ENCODE data around the gene PPP6R2.

The PPP6R2 gene

DNA sequence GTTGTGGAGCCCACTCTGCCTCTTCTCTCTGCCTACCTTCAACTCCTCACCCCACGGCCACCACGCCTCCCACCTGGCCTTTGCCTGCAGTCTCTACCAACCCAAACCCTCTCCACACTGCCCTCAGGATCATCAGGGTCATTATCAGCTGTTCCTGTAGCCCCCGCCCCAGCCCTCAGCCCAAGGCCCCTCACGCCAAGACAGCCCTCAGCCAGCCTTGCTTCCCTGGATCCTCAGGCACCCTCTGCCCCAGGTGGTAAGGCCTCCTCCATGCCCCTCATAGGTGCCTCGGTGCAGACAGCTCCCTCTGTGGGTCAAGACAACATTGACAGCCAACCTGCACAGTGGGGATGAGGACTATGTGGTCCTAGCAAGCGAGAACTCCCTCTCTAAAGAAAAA, 130.0 kb downstream of the PPP6R2 start:
- no CpG with 5 or more reads among the region's 6 CpGs for WGBS, 2 donors (ENCODE audit: extremely low coverage in 2 of 2, insufficient read length in 2 of 2, insufficient replicate concordance in 1 of 2)
- H3K27ac ChIP-seq (replicated peaks; ENCODE audit: low read length): no peak overlapping the region
- H3K4me2 ChIP-seq (ENCODE audit: insufficient read depth, low read length, poor library complexity, severe bottlenecking): no peak overlapping the region

DNA sequence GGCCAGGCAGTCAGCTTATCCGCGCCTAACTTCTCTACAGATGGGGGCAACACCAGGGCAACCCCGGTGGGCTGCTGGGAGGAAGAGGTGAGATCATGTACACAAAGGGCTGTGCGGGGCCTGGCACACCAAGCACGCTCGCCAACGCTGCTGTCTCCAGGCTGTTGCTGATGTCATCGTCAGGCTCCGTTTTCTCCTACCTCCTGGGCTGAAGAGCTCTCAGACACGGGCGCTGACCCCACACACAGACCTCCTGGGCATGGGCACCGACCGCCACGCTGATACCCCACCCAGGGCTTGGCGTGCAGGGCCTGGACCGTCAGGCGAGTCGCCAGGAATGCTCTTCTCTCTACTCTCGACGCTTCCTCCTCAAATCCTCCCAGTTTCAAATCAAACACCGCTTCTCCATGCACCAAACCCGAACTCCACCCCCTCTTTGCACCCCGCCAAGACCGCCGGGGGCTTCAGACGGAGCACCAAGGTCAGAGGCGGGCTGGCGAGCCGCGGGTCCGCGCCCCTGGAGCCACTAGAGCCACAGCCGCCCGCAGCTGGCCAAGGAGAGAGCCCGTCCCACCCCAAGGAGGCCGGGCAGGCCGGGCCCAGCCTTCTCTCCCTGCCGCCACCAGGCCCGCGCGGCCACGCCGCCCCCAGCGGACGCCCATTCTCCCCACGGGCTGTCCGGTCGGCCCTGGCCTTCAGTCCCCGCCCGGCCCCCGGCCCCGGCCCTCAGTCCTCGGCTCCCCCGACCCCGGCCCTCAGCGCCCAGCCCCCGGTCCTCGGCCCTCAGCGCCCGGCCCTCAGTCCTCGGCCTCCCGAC, 130.9 kb downstream of the PPP6R2 start:
- Histone ChIP-seq H3K36me3 (replicated peaks in 1 of 2; ENCODE audit: control insufficient read depth in 2 of 2, insufficient read depth in 2 of 2, low read length in 2 of 2) (peaks cover 0 to 25% of the 10 kb centered on the region in 2 donors), H2AK5ac (ENCODE audit: low read depth, low read length) (peak overlapping the region; percentile 81), H4K8ac (ENCODE audit: low read depth, low read length) (no peak overlapping the region), H3K4me1 (ENCODE audit: control insufficient read depth in 2 of 2, insufficient read depth in 1 of 2, low read depth in 1 of 2, low read length in 2 of 2) (peaks cover 10 to 15% of the 10 kb centered on the region in 2 donors), H2BK120ac (ENCODE audit: low read depth, low read length) (peak overlapping the region; percentile 3), H2AFZ (ENCODE audit: low read length) (peak overlapping the region; percentile 78), H3K79me1 (ENCODE audit: low read depth, low read length) (peaks cover 46% of the 10 kb centered on the region), H3K4me3 (ENCODE audit: low read length in 2 of 2) (peak overlapping the region; percentile 80 to 95), H3K4me2 (ENCODE audit: insufficient read depth, low read length, poor library complexity, severe bottlenecking) (peak overlapping the region; percentile 100), H3K27me3 (ENCODE audit: control insufficient read depth in 3 of 3, insufficient read depth in 3 of 3, low read depth in 1 of 3, low read length in 3 of 3) (peaks cover 0 to 4% (median 0%) of the 10 kb centered on the region in 3 experiments), H2BK15ac (ENCODE audit: low read length) (no peak overlapping the region), H3K9me3 (replicated peaks in 1 of 2; ENCODE audit: control insufficient read depth in 2 of 2, insufficient read depth in 1 of 2, low read depth in 1 of 2, low read length in 2 of 2) (peaks cover 0 to 2% of the 10 kb centered on the region in 2 donors), H3K27ac (replicated peaks; ENCODE audit: low read length) (no peak overlapping the region), H3K18ac (ENCODE audit: low read length) (peak overlapping the region; percentile 71), H2BK12ac (ENCODE audit: low read length) (no peak overlapping the region), H3K9ac (ENCODE audit: low read depth, low read length, poor library complexity) (peak overlapping the region; percentile 92), H3K23ac (ENCODE audit: low read depth, low read length, poor library complexity) (peak overlapping the region; percentile 97), H3K4ac (ENCODE audit: low read length) (peak overlapping the region; percentile 6), H4K91ac (ENCODE audit: low read depth, low read length, poor library complexity) (no peak overlapping the region), H3K14ac (ENCODE audit: low read length) (peak overlapping the region; percentile 38), H2BK5ac (ENCODE audit: low read length) (peak overlapping the region; percentile 39)
- DNase-seq (ENCODE audit: low spot score): no peak
- WGBS, 2 donors (ENCODE audit: extremely low coverage in 2 of 2, insufficient read length in 2 of 2, insufficient replicate concordance in 1 of 2): no CpG with 5 or more reads among the region's 62 CpGs

More for the DNA sequence above, 130.0 kb downstream of the PPP6R2 start:
- Histone ChIP-seq H3K9me3 (replicated peaks in 1 of 2; ENCODE audit: control insufficient read depth in 2 of 2, insufficient read depth in 1 of 2, low read depth in 1 of 2, low read length in 2 of 2) (no peaks in the 10 kb centered on the region), H2AK5ac (ENCODE audit: low read depth, low read length) (peak overlapping the region; percentile 58), H3K23ac (ENCODE audit: low read depth, low read length, poor library complexity) (peak overlapping the region; percentile 32), H3K4me3 (ENCODE audit: low read length in 2 of 2) (peak overlapping the region in 1 of 2 donors; percentile 80), H2BK120ac (ENCODE audit: low read depth, low read length) (no peak overlapping the region), H3K18ac (ENCODE audit: low read length) (no peak overlapping the region), H2BK12ac (ENCODE audit: low read length) (no peak overlapping the region), H3K4me1 (ENCODE audit: control insufficient read depth in 2 of 2, insufficient read depth in 1 of 2, low read depth in 1 of 2, low read length in 2 of 2) (peaks cover 10 to 15% of the 10 kb centered on the region in 2 donors), H2AFZ (ENCODE audit: low read length) (no peak overlapping the region), H3K14ac (ENCODE audit: low read length) (no peak overlapping the region), H3K27me3 (ENCODE audit: control insufficient read depth in 3 of 3, insufficient read depth in 3 of 3, low read depth in 1 of 3, low read length in 3 of 3) (no peaks in the 10 kb centered on the region), H4K8ac (ENCODE audit: low read depth, low read length) (no peak overlapping the region), H4K91ac (ENCODE audit: low read depth, low read length, poor library complexity) (no peak overlapping the region), H3K79me1 (ENCODE audit: low read depth, low read length) (peaks cover 54% of the 10 kb centered on the region), H3K4ac (ENCODE audit: low read length) (no peak overlapping the region), H2BK5ac (ENCODE audit: low read length) (no peak overlapping the region), H2BK15ac (ENCODE audit: low read length) (no peak overlapping the region), H3K36me3 (replicated peaks in 1 of 2; ENCODE audit: control insufficient read depth in 2 of 2, insufficient read depth in 2 of 2, low read length in 2 of 2) (peaks cover 0 to 27% of the 10 kb centered on the region in 2 donors), H3K9ac (ENCODE audit: low read depth, low read length, poor library complexity) (peak overlapping the region; percentile 50)
- no peak for DNase-seq (ENCODE audit: low spot score)

DNA sequence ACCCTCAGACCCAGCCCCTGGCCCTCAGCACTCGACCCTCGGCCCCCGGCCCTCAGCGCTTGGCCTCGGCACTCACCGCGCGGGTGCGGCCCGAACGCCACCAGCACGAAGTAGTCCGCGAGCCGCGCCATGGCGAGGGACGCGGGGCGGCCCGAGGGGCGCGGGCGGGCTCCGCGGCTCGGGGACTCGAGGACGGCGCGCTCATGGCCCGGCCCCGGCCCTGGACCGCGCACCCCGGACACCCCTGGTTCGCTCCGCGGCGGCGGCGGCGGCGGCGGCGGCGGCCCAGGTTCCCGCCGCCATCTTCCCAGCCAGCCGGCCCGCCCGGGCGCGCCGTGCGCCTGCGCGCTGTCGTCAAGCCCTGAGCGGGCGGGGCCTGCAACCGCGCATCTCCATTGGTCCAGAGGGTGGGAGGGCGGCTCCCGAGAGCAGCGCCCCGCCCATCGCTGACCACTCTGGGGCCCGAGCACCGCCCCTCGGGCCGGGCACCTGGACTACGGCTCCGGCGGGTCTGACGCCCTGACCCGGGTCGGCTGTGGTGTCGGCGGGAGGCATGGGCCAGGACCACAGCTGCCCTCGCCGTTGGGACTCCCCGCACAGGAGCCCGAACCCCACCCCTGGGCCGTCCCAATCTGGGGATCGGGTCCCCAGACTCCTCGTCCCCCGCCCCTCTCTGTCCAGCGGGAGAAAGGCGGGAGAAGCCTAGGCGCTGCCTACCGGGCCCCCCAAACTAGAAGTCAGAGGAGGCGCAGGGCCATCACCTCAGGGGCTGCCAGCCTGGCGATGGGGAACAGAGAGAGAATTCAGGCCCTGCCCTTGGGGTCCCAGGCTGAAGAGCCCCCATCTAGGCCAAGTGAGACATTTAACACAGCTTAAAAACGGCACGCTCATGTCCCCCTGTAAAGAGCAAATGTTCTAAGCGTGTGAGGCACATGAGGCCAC, 131.9 kb downstream of the PPP6R2 start, which contains the start of gene SBF1:
TSS of gene SBF1 (minus strand) at position 326 of the 942 bp plus-strand sequence. CDS start at position 131, 195 bp downstream.
- WGBS, 2 donors (ENCODE audit: extremely low coverage in 2 of 2, insufficient read length in 2 of 2, insufficient replicate concordance in 1 of 2): no CpG with 5 or more reads among the region's 97 CpGs
- peak within 1 kb of the TSS; percentile 80 to 95 for H3K4me3 ChIP-seq (ENCODE audit: low read length in 2 of 2)
- peaks cover 2 to 4% of the 10 kb centered on the region in 2 donors for H3K9me3 ChIP-seq (replicated peaks in 1 of 2; ENCODE audit: control insufficient read depth in 2 of 2, insufficient read depth in 1 of 2, low read depth in 1 of 2, low read length in 2 of 2)
- peak within 1 kb of the TSS; percentile 73 for H2BK12ac ChIP-seq (ENCODE audit: low read length)
- peak within 1 kb of the TSS; percentile 6 for H3K4ac ChIP-seq (ENCODE audit: low read length)
- H3K79me1 ChIP-seq (ENCODE audit: low read depth, low read length): peaks cover 42% of the 10 kb centered on the region
- H2AFZ ChIP-seq (ENCODE audit: low read length): peak within 1 kb of the TSS; percentile 97
- peak within 1 kb of the TSS; percentile 97 for H3K18ac ChIP-seq (ENCODE audit: low read length)
- peak within 1 kb of the TSS; percentile 39 for H2BK5ac ChIP-seq (ENCODE audit: low read length)
- peak within 1 kb of the TSS; percentile 99 for H3K9ac ChIP-seq (ENCODE audit: low read depth, low read length, poor library complexity)
- peaks cover 0 to 9% (median 4%) of the 10 kb centered on the region in 3 experiments for H3K27me3 ChIP-seq (ENCODE audit: control insufficient read depth in 3 of 3, insufficient read depth in 3 of 3, low read depth in 1 of 3, low read length in 3 of 3)
- peak within 1 kb of the TSS; percentile 97 for H3K23ac ChIP-seq (ENCODE audit: low read depth, low read length, poor library complexity)
- H3K14ac ChIP-seq (ENCODE audit: low read length): peak within 1 kb of the TSS; percentile 56
- no peak within 1 kb of the TSS for H3K27ac ChIP-seq (replicated peaks; ENCODE audit: low read length)
- peak within 1 kb of the TSS; percentile 100 for H3K4me2 ChIP-seq (ENCODE audit: insufficient read depth, low read length, poor library complexity, severe bottlenecking)
- peak; percentile 91 for DNase-seq (ENCODE audit: low spot score)
- peaks cover 10 to 15% of the 10 kb centered on the region in 2 donors for H3K4me1 ChIP-seq (ENCODE audit: control insufficient read depth in 2 of 2, insufficient read depth in 1 of 2, low read depth in 1 of 2, low read length in 2 of 2)
- H4K8ac ChIP-seq (ENCODE audit: low read depth, low read length): no peak within 1 kb of the TSS
- H3K36me3 ChIP-seq (replicated peaks in 1 of 2; ENCODE audit: control insufficient read depth in 2 of 2, insufficient read depth in 2 of 2, low read length in 2 of 2): peaks cover 0 to 25% of the 10 kb centered on the region in 2 donors
- peak within 1 kb of the TSS; percentile 3 for H2BK120ac ChIP-seq (ENCODE audit: low read depth, low read length)
- no peak within 1 kb of the TSS for H4K91ac ChIP-seq (ENCODE audit: low read depth, low read length, poor library complexity)
- peak within 1 kb of the TSS; percentile 93 for H2BK15ac ChIP-seq (ENCODE audit: low read length)
- peak within 1 kb of the TSS; percentile 98 for H2AK5ac ChIP-seq (ENCODE audit: low read depth, low read length)

Data from neuronal stem cell (in vitro differentiated cells).